T-helper 1 cell treated with Interleukin-12 subunit alpha and Interleukin-12 subunit beta and Interleukin-4 antibody, amounts not matched to agents 30 μg/mL and 1 μg/mL, for 36 hours (primary cell): ENCODE measurements around the gene INHBA.

ENCODE experiments used
- H3K27ac Mint-ChIP-seq: one replicate; pipeline ENCODE4 v1.8.0; 2021; ENCODE audit warnings: mild to moderate bottlenecking, mixed read lengths
- H3K27me3 Mint-ChIP-seq: one replicate; pipeline ENCODE4 v1.8.0; 2021; ENCODE audit warnings: low read depth, mixed read lengths
- H3K36me3 Mint-ChIP-seq: one replicate; pipeline ENCODE4 v1.8.0; 2021; ENCODE audit warnings: low read depth, mixed read lengths
- H3K4me1 Mint-ChIP-seq: one replicate; pipeline ENCODE4 v1.8.0; 2021; ENCODE audit warnings: low read depth, mixed read lengths
- H3K4me3 Mint-ChIP-seq: one replicate; pipeline ENCODE4 v1.8.0; 2021; ENCODE audit warnings: mild to moderate bottlenecking, moderate library complexity, mixed read lengths
- H3K9me3 Mint-ChIP-seq: one replicate; pipeline ENCODE4 v1.8.0; 2021; ENCODE audit warnings: mixed read lengths

Gene INHBA

GRCh38 chr7:41730161-41730560 is 27.3 kb upstream of the INHBA start:
- no peak overlapping the region for H3K27ac Mint-ChIP-seq
- no peak overlapping the region for H3K4me3 Mint-ChIP-seq
- peaks cover 19% of the 10 kb centered on the region for H3K27me3 Mint-ChIP-seq
- peaks cover 3% of the 10 kb centered on the region for H3K9me3 Mint-ChIP-seq
- H3K4me1 Mint-ChIP-seq = peaks cover 16% of the 10 kb centered on the region
- no peaks in the 10 kb centered on the region for H3K36me3 Mint-ChIP-seq

GRCh38 chr7:41729059-41729458 is 26.2 kb upstream of the INHBA start:
- H3K4me3 Mint-ChIP-seq = no peak overlapping the region
- H3K27me3 Mint-ChIP-seq = peaks cover 21% of the 10 kb centered on the region
- no peaks in the 10 kb centered on the region for H3K36me3 Mint-ChIP-seq
- peaks cover 3% of the 10 kb centered on the region for H3K9me3 Mint-ChIP-seq
- H3K4me1 Mint-ChIP-seq = peaks cover 16% of the 10 kb centered on the region
- no peak overlapping the region for H3K27ac Mint-ChIP-seq

- H3K36me3 Mint-ChIP-seq = no peaks in the 10 kb centered on the region
- H3K9me3 Mint-ChIP-seq = peaks cover 3% of the 10 kb centered on the region
- H3K27ac Mint-ChIP-seq = no peak overlapping the region
- H3K27me3 Mint-ChIP-seq = peaks cover 18% of the 10 kb centered on the region
- no peaks in the 10 kb centered on the region for H3K4me1 Mint-ChIP-seq
- no peak overlapping the region for H3K4me3 Mint-ChIP-seq
Observed at GRCh38 chr7:41725013-41725412, 22.1 kb upstream of the INHBA start.

GRCh38 chr7:41720886-41721285 is 18.0 kb upstream of the INHBA start:
- H3K4me1 Mint-ChIP-seq = no peaks in the 10 kb centered on the region
- H3K27ac Mint-ChIP-seq = no peak overlapping the region
- H3K36me3 Mint-ChIP-seq = no peaks in the 10 kb centered on the region
- no peaks in the 10 kb centered on the region for H3K9me3 Mint-ChIP-seq
- H3K27me3 Mint-ChIP-seq = peaks cover 18% of the 10 kb centered on the region
- H3K4me3 Mint-ChIP-seq = no peak overlapping the region

- Mint-ChIP-seq H3K27me3 (peaks cover 18% of the 10 kb centered on the region), H3K36me3 (no peaks in the 10 kb centered on the region), H3K9me3 (no peaks in the 10 kb centered on the region), H3K4me3 (no peak overlapping the region), H3K4me1 (no peaks in the 10 kb centered on the region), H3K27ac (no peak overlapping the region)
Observed at GRCh38 chr7:41720046-41720445, 17.2 kb upstream of the INHBA start.

- Mint-ChIP-seq H3K27ac (no peak overlapping the region), H3K4me3 (no peak overlapping the region), H3K9me3 (no peaks in the 10 kb centered on the region), H3K36me3 (no peaks in the 10 kb centered on the region), H3K4me1 (no peaks in the 10 kb centered on the region), H3K27me3 (peaks cover under 1% of the 10 kb centered on the region)
Observed at GRCh38 chr7:41716691-41717090, 13.8 kb upstream of the INHBA start.

GRCh38 chr7:41715000-41715399 is 12.1 kb upstream of the INHBA start:
- no peaks in the 10 kb centered on the region for H3K36me3 Mint-ChIP-seq
- H3K27ac Mint-ChIP-seq = no peak overlapping the region
- no peaks in the 10 kb centered on the region for H3K9me3 Mint-ChIP-seq
- no peak overlapping the region for H3K4me3 Mint-ChIP-seq
- H3K4me1 Mint-ChIP-seq = no peaks in the 10 kb centered on the region
- no peaks in the 10 kb centered on the region for H3K27me3 Mint-ChIP-seq

GRCh38 chr7:41711283-41712064 is 8.6 kb upstream of the INHBA start:
- Mint-ChIP-seq H3K27me3 (peaks cover 12% of the 10 kb centered on the region), H3K9me3 (no peaks in the 10 kb centered on the region), H3K4me1 (no peaks in the 10 kb centered on the region), H3K36me3 (no peaks in the 10 kb centered on the region), H3K4me3 (no peak overlapping the region), H3K27ac (no peak overlapping the region)

GRCh38 chr7:41710838-41711237 is 7.9 kb upstream of the INHBA start:
- H3K4me3 Mint-ChIP-seq = no peak overlapping the region
- H3K27me3 Mint-ChIP-seq = peaks cover 14% of the 10 kb centered on the region
- H3K36me3 Mint-ChIP-seq = no peaks in the 10 kb centered on the region
- H3K4me1 Mint-ChIP-seq = peaks cover 4% of the 10 kb centered on the region
- H3K9me3 Mint-ChIP-seq = no peaks in the 10 kb centered on the region
- H3K27ac Mint-ChIP-seq = no peak overlapping the region

GRCh38 chr7:41709621-41710020 is 6.7 kb upstream of the INHBA start:
- H3K27ac Mint-ChIP-seq = no peak overlapping the region
- H3K4me3 Mint-ChIP-seq = no peak overlapping the region
- H3K4me1 Mint-ChIP-seq = peaks cover 12% of the 10 kb centered on the region
- no peaks in the 10 kb centered on the region for H3K9me3 Mint-ChIP-seq
- H3K36me3 Mint-ChIP-seq = no peaks in the 10 kb centered on the region
- peaks cover 22% of the 10 kb centered on the region for H3K27me3 Mint-ChIP-seq

- Mint-ChIP-seq H3K4me1 (peaks cover 15% of the 10 kb centered on the region), H3K4me3 (no peak overlapping the region), H3K36me3 (no peaks in the 10 kb centered on the region), H3K27ac (no peak overlapping the region), H3K9me3 (no peaks in the 10 kb centered on the region), H3K27me3 (peaks cover 29% of the 10 kb centered on the region)
Observed at GRCh38 chr7:41708581-41709358, 5.9 kb upstream of the INHBA start.

- Mint-ChIP-seq H3K27me3 (peaks cover 50% of the 10 kb centered on the region), H3K4me3 (no peak overlapping the region), H3K27ac (no peak overlapping the region), H3K4me1 (peaks cover 15% of the 10 kb centered on the region), H3K9me3 (no peaks in the 10 kb centered on the region), H3K36me3 (no peaks in the 10 kb centered on the region)
Observed at GRCh38 chr7:41706228-41706930, 3.5 kb upstream of the INHBA start.

- Mint-ChIP-seq H3K4me3 (peak overlapping the region; percentile 76), H3K27me3 (peaks cover 61% of the 10 kb centered on the region), H3K4me1 (peaks cover 15% of the 10 kb centered on the region), H3K27ac (peak overlapping the region; percentile 50), H3K36me3 (no peaks in the 10 kb centered on the region), H3K9me3 (no peaks in the 10 kb centered on the region)
Observed at GRCh38 chr7:41705109-41705901, 2.4 kb upstream of the INHBA start.
